ENCODE results near the gene PCNX2.

The PCNX2 gene, protein sequence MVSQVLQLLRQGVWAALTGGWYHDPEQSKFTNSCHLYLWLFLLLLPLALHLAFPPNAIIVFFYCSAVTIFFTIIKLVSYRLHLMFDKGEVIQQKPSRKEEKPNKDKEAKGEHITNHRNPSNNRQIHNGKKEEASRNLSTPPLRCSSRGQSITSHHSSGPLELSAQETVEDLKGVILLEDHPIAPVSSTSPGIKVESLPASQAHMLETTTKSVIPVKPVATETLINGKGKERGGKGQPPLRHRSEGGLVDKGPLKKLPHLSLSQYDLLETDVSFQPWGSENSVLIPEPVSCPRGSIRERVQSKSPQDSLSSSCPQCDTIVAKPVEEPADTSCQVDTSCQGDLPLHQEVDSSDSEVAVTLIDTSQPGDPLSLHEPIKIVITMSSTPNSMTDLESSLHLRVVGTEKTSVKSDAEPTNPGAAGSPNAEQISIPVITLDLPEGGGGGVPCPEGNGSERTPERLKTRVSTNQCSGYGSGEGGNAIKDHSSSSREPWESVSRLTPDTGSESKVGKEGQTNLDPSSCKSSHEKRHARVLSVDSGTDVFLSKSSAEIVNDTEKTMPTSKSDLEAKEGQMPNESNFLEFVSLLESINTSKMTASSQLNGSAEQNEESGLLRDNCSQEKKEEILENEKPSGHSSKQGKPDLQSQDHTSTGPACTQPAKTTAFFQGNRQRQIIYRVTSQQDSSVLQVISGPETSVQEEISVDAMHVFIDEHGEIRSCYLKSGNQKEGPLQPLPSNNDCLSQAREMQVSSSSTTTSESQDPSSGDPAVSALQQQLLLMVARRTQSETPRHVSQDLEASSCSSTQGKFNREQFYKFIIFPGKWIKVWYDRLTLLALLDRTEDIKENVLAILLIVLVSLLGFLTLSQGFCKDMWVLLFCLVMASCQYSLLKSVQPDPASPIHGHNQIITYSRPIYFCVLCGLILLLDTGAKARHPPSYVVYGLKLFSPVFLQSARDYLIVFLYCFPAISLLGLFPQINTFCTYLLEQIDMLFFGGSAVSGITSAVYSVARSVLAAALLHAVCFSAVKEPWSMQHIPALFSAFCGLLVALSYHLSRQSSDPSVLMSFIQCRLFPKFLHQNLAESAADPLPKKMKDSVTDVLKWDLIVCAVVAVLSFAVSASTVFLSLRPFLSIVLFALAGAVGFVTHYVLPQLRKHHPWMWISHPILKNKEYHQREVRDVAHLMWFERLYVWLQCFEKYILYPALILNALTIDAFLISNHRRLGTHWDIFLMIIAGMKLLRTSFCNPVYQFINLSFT (N-terminal part only)

DNA sequence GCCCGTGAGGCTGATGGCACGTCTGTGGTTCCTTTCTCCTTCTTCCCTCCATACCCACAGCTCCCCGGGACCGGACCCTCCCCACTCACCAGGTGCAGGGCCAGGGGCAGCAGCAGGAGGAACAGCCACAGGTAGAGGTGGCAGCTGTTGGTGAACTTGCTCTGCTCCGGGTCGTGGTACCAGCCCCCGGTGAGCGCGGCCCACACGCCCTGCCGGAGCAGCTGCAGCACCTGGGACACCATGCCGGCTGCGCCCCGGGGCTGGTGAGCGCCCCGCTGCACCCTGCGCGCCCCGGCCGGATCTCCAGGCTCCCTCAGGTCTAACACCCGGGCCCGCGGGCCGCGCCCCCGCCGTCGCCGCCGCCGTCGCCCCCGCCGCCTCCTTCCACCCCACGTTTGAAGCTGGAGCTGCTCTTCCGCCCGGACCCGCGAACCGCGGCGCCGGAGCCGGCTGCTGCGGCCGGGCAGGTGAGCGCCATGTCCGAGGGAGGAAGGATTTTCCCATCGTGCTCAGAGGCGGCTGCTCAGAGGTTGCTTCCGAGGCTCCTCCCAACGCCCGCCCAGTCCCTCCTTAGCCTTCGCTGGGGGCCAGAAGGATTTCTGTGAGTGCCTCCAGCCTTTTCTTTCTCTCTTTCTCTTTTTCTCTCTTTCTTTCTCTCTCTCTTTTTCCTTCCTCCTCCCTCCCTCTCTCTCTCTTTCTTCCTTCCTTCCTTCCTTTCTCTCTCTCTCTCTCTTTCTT, at the start of gene PCNX2:
Gene PCNX2, minus strand, starts transcription at position 489 of the 738 bp plus-strand sequence. Its CDS starts 247 bp downstream, at position 242.
- in situ Hi-C loops (cut with MboI; ENCODE audit: low sequenced_read_pairs) = no loop called here

DNA sequence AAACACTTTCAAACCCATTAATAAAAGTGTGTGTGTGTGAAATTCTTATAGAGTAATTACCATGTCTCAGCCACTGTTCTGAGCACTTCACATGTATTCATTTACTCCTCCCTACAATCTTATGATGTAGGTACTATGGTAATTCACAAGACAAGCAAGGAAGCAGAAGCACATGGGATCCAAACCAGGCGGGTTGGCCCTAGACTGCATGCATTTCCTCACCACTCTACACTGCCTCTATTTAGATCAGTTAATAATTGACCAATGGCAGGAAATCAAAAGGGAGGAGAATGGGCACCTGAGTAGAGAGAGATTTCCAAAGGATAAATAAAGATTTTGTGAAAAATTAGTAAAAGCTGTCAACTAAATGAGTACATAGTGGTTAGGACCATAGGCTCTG, 47.7 kb upstream of the PCNX2 start:
- in situ Hi-C loops (cut with MboI; ENCODE audit: low sequenced_read_pairs) = no loop called here

DNA sequence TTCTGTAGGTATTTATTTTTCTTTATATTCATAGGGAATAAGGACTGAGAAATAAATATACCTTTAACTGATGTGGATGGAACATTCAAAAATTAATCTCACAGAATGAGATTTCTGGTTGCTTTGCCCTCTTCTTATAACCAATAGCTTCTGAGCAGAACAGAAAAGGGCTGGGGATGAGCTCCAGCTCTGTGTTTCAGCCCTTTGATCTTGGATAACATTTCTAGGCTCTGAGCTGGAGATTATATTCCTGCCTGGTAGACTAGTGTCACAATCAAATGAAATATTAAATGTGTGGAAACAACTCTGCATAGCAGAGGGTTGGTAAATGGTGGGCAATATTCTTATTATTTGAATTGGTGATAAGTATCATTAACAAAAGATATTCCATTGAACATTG, 46.6 kb upstream of the PCNX2 start:
- in situ Hi-C loops (cut with MboI; ENCODE audit: low sequenced_read_pairs) = no loop called here

DNA sequence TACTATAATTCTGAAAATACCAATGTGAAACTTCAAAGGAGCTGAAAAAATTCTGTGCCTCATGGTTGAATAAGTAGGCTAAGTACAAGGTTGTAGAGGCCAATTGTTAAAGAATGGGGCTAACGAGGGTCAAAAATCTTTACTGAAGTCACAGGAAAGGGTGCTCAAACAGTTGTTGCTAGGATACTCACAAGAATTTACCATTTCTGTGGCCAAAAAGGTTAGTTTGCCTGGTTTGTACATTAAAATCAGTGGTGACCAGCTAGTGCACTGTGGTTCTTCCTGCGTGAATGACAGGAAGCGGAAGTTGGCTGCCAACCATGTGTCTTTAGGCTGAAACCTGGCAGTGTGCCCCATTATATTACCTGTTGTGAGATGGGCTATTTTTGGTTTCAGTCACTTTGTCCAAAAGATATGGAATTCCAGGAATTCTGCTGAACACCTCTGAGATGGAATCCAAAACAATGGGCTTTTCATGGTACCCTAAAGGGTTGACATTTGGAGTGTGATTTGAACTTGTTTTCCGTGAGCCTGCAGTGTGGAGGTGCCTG, 45.5 kb upstream of the PCNX2 start:
- in situ Hi-C loops (cut with MboI; ENCODE audit: low sequenced_read_pairs) = no loop called here

DNA sequence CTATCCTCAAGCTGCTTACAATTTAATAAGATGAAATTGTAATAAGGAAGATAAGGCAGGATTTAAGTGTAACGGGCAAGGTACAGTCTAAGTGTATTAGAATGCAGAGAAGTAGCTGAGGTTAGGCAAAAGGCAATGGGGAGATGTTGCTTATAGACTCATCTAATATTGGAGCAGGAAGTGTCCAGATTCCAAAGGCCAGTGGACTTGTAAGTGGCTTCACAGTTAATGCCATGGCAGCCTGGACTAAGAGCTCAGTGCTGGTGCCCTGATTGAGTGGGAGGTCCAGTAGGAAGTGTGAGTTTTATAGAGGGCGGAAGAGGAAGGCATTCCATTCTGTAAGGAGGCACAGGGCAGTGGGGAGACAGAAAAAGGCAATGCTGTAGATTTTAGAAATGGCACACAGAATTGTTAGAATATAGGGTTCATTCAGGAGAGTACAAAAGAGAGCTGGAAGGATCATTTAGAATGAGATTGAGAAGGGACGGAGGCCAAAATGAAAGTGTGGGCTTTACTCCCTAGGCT, 44.6 kb upstream of the PCNX2 start:
- in situ Hi-C loops (cut with MboI; ENCODE audit: low sequenced_read_pairs) = no loop called here

DNA sequence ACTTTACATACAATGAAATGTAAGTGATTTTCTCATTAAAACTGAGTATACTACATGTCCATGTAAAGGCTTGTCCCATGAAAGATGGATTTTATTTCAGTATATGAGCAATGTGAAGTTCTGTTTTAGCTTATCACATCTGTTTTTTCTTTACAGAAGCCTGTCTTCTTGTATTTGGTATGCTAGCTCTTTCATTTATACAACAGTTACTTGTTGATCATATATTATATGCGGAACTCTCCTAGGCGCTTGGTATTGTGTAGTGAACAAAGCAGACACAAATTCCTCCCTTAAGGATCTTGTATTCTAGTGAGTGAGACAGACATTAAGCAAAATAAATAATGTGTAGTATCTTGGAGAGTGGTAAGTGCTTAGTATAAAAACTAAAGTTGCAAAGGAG, 42.6 kb upstream of the PCNX2 start:
- in situ Hi-C loops (cut with MboI; ENCODE audit: low sequenced_read_pairs) = no loop called here

DNA sequence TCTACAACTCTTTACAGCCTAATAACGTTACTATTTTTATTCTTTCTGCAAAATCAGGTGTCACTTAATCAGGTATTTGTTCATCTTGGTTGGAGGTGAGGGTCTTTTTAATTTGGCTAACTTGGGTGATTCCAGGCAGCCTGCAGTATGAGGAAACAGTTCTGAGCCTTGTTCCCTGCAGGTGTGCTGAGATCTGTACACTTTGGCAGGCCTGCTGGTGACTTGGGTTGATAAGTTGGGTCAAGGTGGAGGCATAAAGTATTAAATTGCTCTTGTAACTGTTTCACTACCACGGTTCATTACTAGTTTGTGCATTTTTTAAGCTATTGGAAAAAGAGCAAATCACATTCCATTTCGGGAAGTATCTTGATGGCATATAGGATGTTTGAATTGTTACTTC, 42.0 kb upstream of the PCNX2 start:
- in situ Hi-C loops (cut with MboI; ENCODE audit: low sequenced_read_pairs) = no loop called here

DNA sequence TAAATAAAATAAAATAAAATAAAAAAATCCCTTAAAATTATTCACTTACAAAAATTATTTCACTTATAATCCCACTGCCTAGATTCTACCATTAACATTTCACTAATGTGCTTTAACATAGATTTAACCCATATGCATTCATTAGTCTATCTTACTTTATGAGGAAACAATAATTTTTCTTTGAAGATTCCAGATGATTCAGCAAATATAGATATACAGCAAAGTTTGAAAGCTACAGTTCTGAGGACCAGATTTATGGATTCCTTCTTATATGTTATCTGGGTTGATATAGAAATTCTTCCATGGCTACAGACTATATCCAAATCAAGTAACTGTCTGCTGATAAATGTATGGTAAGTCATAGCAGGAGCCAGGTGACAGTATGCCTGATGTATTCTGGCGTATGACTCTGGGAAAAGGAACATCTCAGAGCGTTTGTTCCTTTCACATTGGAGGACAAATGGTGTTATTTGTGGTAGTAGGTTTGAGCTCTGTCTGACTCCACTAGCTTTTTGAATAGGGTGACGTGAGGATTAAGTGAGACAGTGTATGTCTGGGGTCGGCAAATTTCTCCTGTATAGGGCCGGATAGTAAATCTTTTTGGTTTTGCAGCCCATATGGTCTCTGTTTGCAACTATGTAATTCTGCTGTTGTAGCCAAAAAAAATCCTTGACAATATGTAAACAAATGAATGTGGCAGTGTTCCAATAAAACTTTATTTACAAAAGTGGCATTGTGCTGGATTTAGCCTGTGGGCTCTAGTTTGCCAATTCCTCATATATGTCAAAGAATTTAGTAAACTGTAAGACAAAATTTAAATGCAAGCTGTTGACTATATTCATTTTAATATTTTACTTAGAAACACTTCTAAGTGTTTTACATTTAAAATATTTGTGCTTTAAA, 41.3 kb upstream of the PCNX2 start:
- in situ Hi-C loops (cut with MboI; ENCODE audit: low sequenced_read_pairs) = no loop called here

DNA sequence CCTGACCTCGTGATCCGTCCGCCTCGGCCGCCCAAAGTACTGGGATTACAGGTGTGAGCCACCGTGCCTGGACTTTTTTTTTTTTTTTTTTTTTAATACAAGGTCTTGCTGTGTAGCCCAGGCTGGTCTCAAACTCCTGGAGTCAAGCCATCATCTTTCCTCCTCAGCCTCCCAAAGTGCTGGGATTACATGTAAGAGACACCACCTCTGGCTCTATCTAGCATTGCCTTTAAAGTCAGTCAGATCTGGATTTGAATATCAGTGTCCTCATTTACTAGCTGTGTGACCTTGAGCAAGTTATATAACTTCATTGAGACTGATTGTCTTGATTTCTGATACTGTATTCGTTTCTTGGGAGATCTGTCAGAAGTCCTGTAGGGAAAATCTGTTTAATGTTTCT, 38.6 kb upstream of the PCNX2 start:
- in situ Hi-C loops (cut with MboI; ENCODE audit: low sequenced_read_pairs) = no loop called here

DNA sequence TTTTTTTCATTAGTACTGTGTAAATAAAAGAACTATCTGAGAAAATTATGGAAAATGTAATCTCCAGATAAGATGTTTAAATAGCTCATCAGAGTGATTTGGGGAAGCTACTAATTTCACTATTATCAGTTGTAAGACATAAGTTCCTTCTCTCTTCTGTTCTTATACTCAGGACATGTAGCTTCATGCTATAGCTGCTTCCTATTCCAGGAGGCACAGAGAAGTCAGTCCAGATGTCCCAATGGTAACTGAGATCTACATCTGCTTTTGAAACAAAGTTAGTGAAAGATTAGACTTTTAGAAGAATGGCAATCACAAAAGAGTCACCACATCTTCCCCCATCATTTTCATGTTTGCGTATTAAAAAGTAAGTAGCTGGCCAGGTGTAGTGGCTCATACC, 37.6 kb upstream of the PCNX2 start:
- in situ Hi-C loops (cut with MboI; ENCODE audit: low sequenced_read_pairs) = no loop called here

DNA sequence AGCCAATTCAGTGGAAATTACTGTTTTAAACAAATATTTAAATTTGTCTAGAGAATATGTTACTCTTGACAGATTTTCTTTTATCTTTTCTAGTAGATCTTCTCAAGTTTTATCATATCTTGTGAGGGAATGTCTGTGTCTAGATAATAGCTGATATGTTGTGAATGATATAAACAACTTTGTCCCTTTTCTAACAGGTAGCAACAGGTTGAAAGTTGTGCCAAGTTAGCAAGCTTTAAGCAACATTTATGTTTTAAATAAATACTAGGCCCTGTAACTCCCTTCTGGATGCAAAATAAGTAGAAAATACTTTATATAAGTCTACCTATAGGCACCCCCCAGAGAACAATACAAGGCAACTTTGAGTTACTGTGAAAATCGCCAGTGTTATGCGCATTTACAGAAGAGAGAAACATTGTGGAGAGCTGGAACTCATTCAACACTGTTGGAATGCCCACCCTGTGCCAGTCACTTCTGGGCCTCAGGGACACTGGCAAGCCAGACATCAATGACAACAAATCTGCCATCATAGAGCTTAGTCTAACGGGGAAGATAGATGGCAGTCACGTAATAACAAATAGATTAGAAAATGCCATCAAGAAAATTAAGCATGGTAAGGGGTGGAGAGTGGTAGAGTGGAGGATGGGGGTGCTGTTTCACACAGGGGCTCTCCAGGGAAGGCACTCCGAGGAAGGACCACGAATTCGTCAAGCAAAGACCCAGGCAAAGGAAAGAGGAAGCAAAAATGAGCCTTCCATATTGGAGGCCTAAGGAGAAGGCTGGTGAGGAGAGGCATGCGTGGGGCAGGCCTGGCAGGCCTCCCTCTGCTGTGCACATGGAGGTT, 36.4 kb upstream of the PCNX2 start:
- in situ Hi-C loops (cut with MboI; ENCODE audit: low sequenced_read_pairs) = no loop called here

DNA sequence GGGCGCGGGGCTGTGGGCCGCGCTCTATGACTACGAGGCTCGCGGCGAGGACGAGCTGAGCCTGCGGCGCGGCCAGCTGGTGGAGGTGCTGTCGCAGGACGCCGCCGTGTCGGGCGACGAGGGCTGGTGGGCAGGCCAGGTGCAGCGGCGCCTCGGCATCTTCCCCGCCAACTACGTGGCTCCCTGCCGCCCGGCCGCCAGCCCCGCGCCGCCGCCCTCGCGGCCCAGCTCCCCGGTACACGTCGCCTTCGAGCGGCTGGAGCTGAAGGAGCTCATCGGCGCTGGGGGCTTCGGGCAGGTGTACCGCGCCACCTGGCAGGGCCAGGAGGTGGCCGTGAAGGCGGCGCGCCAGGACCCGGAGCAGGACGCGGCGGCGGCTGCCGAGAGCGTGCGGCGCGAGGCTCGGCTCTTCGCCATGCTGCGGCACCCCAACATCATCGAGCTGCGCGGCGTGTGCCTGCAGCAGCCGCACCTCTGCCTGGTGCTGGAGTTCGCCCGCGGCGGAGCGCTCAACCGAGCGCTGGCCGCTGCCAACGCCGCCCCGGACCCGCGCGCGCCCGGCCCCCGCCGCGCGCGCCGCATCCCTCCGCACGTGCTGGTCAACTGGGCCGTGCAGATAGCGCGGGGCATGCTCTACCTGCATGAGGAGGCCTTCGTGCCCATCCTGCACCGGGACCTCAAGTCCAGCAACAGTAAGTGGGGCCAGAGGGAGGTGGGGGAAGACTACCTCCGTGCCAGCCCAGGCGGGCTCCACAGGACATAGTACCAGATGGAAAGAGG, 32.8 kb upstream of the PCNX2 start:
- in situ Hi-C loops (cut with MboI; ENCODE audit: low sequenced_read_pairs) = no loop called here

DNA sequence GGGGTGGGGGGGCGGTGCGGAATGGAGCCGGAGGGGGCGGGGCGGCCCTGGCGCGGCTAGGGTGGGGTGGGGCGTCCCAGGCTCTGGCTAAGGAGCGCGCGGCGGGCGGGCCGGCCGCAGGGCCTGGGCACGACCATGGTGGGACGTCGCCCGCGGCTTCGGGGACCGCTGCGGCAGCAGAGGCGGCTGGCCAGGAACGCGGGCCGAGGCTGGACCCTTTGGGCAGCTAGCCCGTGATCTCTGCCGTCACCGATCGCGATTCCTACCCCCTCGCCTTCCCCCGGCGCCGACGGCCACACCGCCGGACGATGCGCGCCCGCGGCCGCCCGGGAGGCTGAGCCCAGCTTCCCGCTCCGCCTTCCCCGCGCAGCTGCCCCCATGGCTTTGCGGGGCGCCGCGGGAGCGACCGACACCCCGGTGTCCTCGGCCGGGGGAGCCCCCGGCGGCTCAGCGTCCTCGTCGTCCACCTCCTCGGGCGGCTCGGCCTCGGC, 32.2 kb upstream of the PCNX2 start, which contains the start of gene MAP3K21:
Gene MAP3K21, plus strand, starts transcription at position 74 of the 491 bp plus-strand sequence. Its CDS starts 305 bp downstream, at position 379.
- in situ Hi-C loops (cut with MboI; ENCODE audit: low sequenced_read_pairs) = no loop called here

DNA sequence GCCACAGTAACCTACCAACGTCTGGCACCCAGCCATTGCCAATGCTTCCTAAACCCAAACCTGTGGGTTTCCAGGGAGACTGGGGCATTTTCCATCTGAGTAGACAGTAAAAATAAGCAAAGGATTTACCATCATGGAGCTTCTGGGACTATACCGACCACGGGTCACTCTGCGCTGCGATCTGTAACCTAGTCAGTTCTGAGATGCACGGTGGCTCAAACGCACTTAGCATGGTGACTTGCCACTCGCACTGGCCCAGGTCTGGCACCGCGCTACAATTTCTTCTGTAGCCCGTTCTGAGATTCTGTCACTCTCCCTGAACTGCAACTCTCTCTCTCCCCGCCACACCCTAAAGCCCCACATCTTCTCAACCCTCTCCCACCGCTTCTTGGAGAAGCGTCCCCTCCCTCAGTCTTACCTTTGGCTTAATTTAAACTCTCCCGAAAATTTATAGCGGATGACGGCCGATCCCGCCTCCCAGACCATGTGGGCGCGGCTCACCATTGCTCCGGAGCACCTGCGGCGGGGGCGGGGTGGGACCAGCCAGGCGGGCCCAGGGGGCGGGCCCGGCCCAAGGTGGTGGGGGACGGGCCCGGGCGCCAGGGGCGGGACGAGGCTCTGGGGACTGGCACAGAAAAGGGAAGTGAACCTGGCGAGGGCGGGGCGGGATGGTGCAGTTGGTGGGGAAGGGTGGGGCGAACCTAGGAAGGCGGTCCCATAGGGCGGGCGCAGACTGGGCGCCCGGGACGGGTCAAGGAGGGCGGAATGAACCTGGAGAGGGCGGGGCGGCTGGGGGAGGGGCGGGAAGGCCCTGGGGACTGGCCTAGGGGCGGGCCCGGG, 31.5 kb upstream of the PCNX2 start:
- in situ Hi-C loops (cut with MboI; ENCODE audit: low sequenced_read_pairs) = no loop called here

DNA sequence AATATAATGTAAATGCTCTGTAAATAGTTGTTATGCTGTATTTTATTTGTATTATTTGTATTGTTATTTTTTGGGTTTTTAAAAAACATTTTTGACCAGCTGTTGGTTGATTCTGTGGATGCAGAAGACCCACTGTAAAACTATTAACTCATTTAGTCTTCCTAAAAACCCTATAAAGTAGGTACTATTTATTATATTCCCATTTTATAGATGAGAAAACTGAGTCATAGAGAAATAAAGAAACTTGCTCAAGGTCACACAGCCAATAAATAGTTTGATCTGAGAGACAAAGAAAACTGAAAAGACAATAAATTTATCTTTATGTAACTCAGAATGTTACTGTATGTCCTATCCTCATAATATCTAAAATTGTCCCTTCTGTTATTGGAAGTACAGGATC, 30.8 kb upstream of the PCNX2 start:
- in situ Hi-C loops (cut with MboI; ENCODE audit: low sequenced_read_pairs) = no loop called here

DNA sequence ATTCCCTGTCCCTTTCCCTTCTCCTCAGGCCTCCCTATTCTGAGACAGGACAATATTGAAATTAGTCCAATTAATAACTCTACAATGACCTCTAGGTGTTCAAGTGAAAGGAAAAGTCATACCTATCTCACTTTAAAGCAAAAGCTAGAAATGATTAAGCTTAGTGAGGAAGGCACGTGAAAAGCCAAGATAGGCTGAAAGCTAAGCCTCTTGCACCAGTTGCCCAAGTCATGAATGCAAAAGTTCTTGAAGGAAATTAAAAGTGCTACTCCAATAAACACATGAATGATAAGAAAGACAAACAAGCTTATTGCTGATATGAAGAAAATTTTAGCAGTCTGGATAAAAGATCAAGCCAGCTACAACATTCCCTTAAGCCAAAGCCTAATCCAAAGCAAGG, 28.2 kb upstream of the PCNX2 start:
- in situ Hi-C loops (cut with MboI; ENCODE audit: low sequenced_read_pairs) = no loop called here
